ENCODE measurements around the gene SMIM3. TPM values are rescaled to one million over a fixed set of nuclear protein-coding genes. Genes with fewer than 3 reads are reported as not detected.
A peak's percentile ranks its signal among the peaks of the same experiment; 100 is the strongest.

The SMIM3 gene
- total and polyA plus RNA-seq, 2 of the 4 experiments (the other 2 are of a cell fraction): 37.5 to 53.4 TPM

DNA sequence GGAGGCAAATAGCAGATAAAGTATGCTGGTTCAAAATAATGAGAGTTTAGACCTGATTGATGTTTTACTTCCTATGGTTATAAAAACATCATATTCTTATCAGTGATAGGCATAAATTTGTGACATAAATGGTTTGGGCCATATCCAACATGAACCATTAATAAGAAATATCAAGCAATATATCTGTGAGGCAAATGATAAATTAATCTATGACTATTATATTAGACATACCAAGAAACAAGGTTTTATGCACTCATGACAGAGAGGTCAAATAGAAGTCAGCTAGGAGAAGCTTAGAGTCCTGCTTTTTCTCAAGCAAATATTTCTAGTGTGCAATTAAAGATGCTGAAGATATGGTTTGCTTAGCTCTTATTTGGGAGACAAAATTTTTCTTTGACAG, 10.4 kb downstream of the SMIM3 start:
- CTCF ChIA-PET: interaction anchor here (4.1 kb wide), 1 partner anchor 12 kb away, joined by 24 read pairs; no protein-coding TSS in a partner anchor
- Histone ChIP-seq H4K5ac (ENCODE audit: low read depth, low read length) (peak overlapping the region; percentile 57; the same call in 1 of the 2 replicates), H3K27me3 (ENCODE audit: control insufficient read depth, insufficient read depth, low read length) (no peaks in the 10 kb centered on the region), H4K8ac (ENCODE audit: low read depth in 2 of 2, low read length in 2 of 2) (peak overlapping the region; percentile 70 to 81; a peak in 3 of 4 replicates), H4K91ac (ENCODE audit: insufficient read depth, low read depth, low read length) (peak overlapping the region; percentile 85), H2AFZ (replicated peaks; ENCODE audit: low read length, poor library complexity) (no peak overlapping the region), H3K4me3 (ENCODE audit: insufficient read depth, low read depth, low read length) (no peak overlapping the region), H2BK20ac (ENCODE audit: low read depth, low read length) (peak overlapping the region; percentile 77), H3K4ac (ENCODE audit: low read depth, low read length) (peak overlapping the region; percentile 88), H2BK120ac (ENCODE audit: low read depth, low read length) (peak overlapping the region; percentile 79), H3K4me2 (ENCODE audit: low read depth, low read length) (peak overlapping the region; percentile 50), H2AK5ac (ENCODE audit: low read depth, low read length) (peak overlapping the region; percentile 46), H2BK5ac (ENCODE audit: low read depth, low read length, poor library complexity, severe bottlenecking) (peak overlapping the region; percentile 95), H3K18ac (ENCODE audit: low read depth, low read length) (peak overlapping the region; percentile 42; the same call in 1 of the 2 replicates), H3K56ac (ENCODE audit: extremely low read depth, insufficient read depth, low read length) (no peak overlapping the region), H2BK15ac (ENCODE audit: low read depth, low read length) (peak overlapping the region; percentile 94; the same call in 2 of the 3 replicates), H3K27ac (ENCODE audit: insufficient read depth, low read length) (peak overlapping the region; percentile 66), H3K14ac (replicated peaks; ENCODE audit: low read depth, low read length) (peak overlapping the region; percentile 89), H3K9me1 (ENCODE audit: insufficient read depth, low read length) (peaks cover 15% of the 10 kb centered on the region), H2AK9ac (replicated peaks; ENCODE audit: low read depth, low read length, poor library complexity) (no peak overlapping the region), H3K9ac (ENCODE audit: low read depth, low read length) (no peak overlapping the region), H4K20me1 (ENCODE audit: insufficient read depth, low read length) (peaks cover 5% of the 10 kb centered on the region), H3K9me3 (ENCODE audit: control insufficient read depth, insufficient read depth, low read length) (no peaks in the 10 kb centered on the region), H3K79me1 (ENCODE audit: low read depth in 1 of 2, low read length in 2 of 2) (peaks cover 7 to 46% of the 10 kb centered on the region in 2 experiments), H3K36me3 (ENCODE audit: control insufficient read depth, insufficient read depth, low read length) (no peaks in the 10 kb centered on the region), H3K23ac (ENCODE audit: low read depth, low read length) (peak overlapping the region; percentile 39), H3K4me1 (ENCODE audit: control insufficient read depth, insufficient read depth, low read length) (peaks cover 16% of the 10 kb centered on the region)
- DNase-seq: no peak
- in situ Hi-C loops (cut with MboI; ENCODE audit: low sequenced_read_pairs): no loop called here
- ATAC-seq (ENCODE audit: low read depth): no peak
- BruUV-seq (replicated peaks): no TSS peak
- dilution Hi-C loops (cut with HindIII; ENCODE audit: low sequenced_read_pairs, unreplicated experiment): no loop called here
- POLR2A ChIA-PET (ENCODE audit: unreplicated experiment): interaction anchor here (1.2 kb wide), 1 partner anchor 10 kb away, joined by 4 read pairs; the partner anchor contains the start of gene SMIM3
- TF ChIP-seq, protein P1, sequence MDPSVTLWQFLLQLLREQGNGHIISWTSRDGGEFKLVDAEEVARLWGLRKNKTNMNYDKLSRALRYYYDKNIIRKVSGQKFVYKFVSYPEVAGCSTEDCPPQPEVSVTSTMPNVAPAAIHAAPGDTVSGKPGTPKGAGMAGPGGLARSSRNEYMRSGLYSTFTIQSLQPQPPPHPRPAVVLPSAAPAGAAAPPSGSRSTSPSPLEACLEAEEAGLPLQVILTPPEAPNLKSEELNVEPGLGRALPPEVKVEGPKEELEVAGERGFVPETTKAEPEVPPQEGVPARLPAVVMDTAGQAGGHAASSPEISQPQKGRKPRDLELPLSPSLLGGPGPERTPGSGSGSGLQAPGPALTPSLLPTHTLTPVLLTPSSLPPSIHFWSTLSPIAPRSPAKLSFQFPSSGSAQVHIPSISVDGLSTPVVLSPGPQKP (IDR thresholded peaks at IDR 0.05; ENCODE audit: borderline replicate concordance, low read depth, low read length): no peak
- no peak for TF ChIP-seq BHLHE40 (IDR thresholded peaks at IDR 0.05; ENCODE audit: low read depth, low read length)
- TF ChIP-seq SMC3 (IDR thresholded peaks at IDR 0.05; ENCODE audit: low read depth, low read length): no peak
- no peak for TF ChIP-seq CTCF (conservative IDR thresholded peaks at IDR 0.05; ENCODE audit: low read depth, low read length)
- TF ChIP-seq MAZ (IDR thresholded peaks at IDR 0.05; ENCODE audit: borderline replicate concordance, low read depth, low read length): no peak
- no peak for TF ChIP-seq MXI1 (IDR thresholded peaks at IDR 0.05; ENCODE audit: borderline replicate concordance, low read depth, low read length)
- TF ChIP-seq POLR2A (IDR thresholded peaks at IDR 0.05; ENCODE audit: low read depth, low read length): no peak
- no peak for TF ChIP-seq CHD1 (IDR thresholded peaks at IDR 0.05; ENCODE audit: low read depth, low read length)
- TF ChIP-seq CEBPB (IDR thresholded peaks at IDR 0.05; ENCODE audit: low read depth, low read length): no peak
- no peak for TF ChIP-seq MAFK (IDR thresholded peaks at IDR 0.05; ENCODE audit: low read depth, low read length)
- no peak for TF ChIP-seq NFE2L2 (IDR thresholded peaks at IDR 0.05; ENCODE audit: low read depth, low read length)
- TF ChIP-seq FOS (IDR thresholded peaks at IDR 0.05; ENCODE audit: low read depth, low read length): no peak
- no peak for TF ChIP-seq RFX5 (IDR thresholded peaks at IDR 0.05; ENCODE audit: low read depth, low read length)
- TF ChIP-seq, protein P2, sequence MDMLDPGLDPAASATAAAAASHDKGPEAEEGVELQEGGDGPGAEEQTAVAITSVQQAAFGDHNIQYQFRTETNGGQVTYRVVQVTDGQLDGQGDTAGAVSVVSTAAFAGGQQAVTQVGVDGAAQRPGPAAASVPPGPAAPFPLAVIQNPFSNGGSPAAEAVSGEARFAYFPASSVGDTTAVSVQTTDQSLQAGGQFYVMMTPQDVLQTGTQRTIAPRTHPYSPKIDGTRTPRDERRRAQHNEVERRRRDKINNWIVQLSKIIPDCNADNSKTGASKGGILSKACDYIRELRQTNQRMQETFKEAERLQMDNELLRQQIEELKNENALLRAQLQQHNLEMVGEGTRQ (IDR thresholded peaks at IDR 0.05; ENCODE audit: low read depth, low read length): no peak
- intact Hi-C loops (cut with micrococcal nuclease): no loop called here

Data from IMR-90 (cell line).